ENCODE data around the gene PGPEP1.

PGPEP1 gene

GRCh38 chr19:18414504-18415177 is 74.2 kb downstream of the PGPEP1 start:
- TF ChIP-seq CTCF (IDR thresholded peaks at IDR 0.05; ENCODE audit: insufficient read depth, low read length) (no peak), REST (IDR thresholded peaks at IDR 0.05; ENCODE audit: insufficient replicate concordance, low read depth) (no peak), SPI1 (IDR thresholded peaks at IDR 0.05; ENCODE audit: borderline replicate concordance, low read depth) (no peak), POLR2AphosphoS5 (IDR thresholded peaks at IDR 0.05; ENCODE audit: low read depth) (no peak), GABPA (IDR thresholded peaks at IDR 0.05; ENCODE audit: low read depth) (no peak)
- H3K27ac ChIP-seq (replicated peaks): peak overlapping the region; percentile 98
- peak overlapping the region; percentile 26; the same call in 1 of the 2 replicates for H3K4me3 ChIP-seq (replicated peaks; ENCODE audit: insufficient read depth, low read length)

GRCh38 chr19:18415178-18415867 is 74.9 kb downstream of the PGPEP1 start:
- peak overlapping the region; percentile 98 for H3K27ac ChIP-seq (replicated peaks)
- DNase-seq (ENCODE audit: low read depth in 1 of 2, low spot score in 1 of 2): peak; percentile 92 to 96
- H3K4me3 ChIP-seq (replicated peaks; ENCODE audit: insufficient read depth, low read length): peak overlapping the region; percentile 26
- H3K27me3 ChIP-seq (ENCODE audit: insufficient read depth, poor library complexity, severe bottlenecking): no peaks in the 10 kb centered on the region
- TF ChIP-seq GABPA (IDR thresholded peaks at IDR 0.05; ENCODE audit: low read depth): peak; percentile 49; the same call in 1 of the 2 replicates
- TF ChIP-seq POLR2AphosphoS5 (IDR thresholded peaks at IDR 0.05; ENCODE audit: low read depth): peak; percentile 87
- no peak for TF ChIP-seq REST (IDR thresholded peaks at IDR 0.05; ENCODE audit: insufficient replicate concordance, low read depth)
- peak; percentile 81; the same call in 1 of the 2 replicates for TF ChIP-seq SPI1 (IDR thresholded peaks at IDR 0.05; ENCODE audit: borderline replicate concordance, low read depth)
- TF ChIP-seq CTCF (IDR thresholded peaks at IDR 0.05; ENCODE audit: insufficient read depth, low read length): no peak

More at GRCh38 chr19:18414504-18415177, 74.2 kb downstream of the PGPEP1 start:
- DNase-seq (ENCODE audit: low read depth in 1 of 2, low spot score in 1 of 2): peak in 1 of 2 experiments; percentile 65
- no peaks in the 10 kb centered on the region for H3K27me3 ChIP-seq (ENCODE audit: insufficient read depth, poor library complexity, severe bottlenecking)

- Histone ChIP-seq H3K27ac (replicated peaks) (peak overlapping the region; percentile 98), H3K4me3 (replicated peaks; ENCODE audit: insufficient read depth, low read length) (peak overlapping the region; percentile 28)
- DNase-seq (ENCODE audit: low read depth in 1 of 2, low spot score in 1 of 2): peak; percentile 84 to 92
Measured at GRCh38 chr19:18416778-18417249, 76.4 kb downstream of the PGPEP1 start.

More at GRCh38 chr19:18416778-18417249, 76.4 kb downstream of the PGPEP1 start:
- TF ChIP-seq CTCF (IDR thresholded peaks at IDR 0.05; ENCODE audit: insufficient read depth, low read length) (no peak), REST (IDR thresholded peaks at IDR 0.05; ENCODE audit: insufficient replicate concordance, low read depth) (no peak), SPI1 (IDR thresholded peaks at IDR 0.05; ENCODE audit: borderline replicate concordance, low read depth) (no peak), GABPA (IDR thresholded peaks at IDR 0.05; ENCODE audit: low read depth) (no peak), POLR2AphosphoS5 (IDR thresholded peaks at IDR 0.05; ENCODE audit: low read depth) (no peak; the same call in 1 of the 2 replicates)
- no peaks in the 10 kb centered on the region for H3K27me3 ChIP-seq (ENCODE audit: insufficient read depth, poor library complexity, severe bottlenecking)
